ENCODE data around the gene ASF1B. TPM values are rescaled to one million over a fixed set of nuclear protein-coding genes. Genes with fewer than 3 reads are reported as not detected.
A peak's percentile ranks its signal among the peaks of the same experiment; 100 is the strongest.

Gene ASF1B
- total RNA-seq, 2 experiments from 2014 or later: 0.59 to 0.77 TPM

- intact Hi-C loops (cut with DNase I, micrococcal nuclease): no loop called here
- ATAC-seq (ENCODE audit: poor library complexity): no peak
- H3K27me3 ChIP-seq (ENCODE audit: control insufficient read depth in 1 of 2, insufficient read depth in 2 of 2, low read length in 2 of 2): no peaks in the 10 kb centered on the region
- H3K36me3 ChIP-seq (ENCODE audit: insufficient read depth, low read length): no peaks in the 10 kb centered on the region
- ChIA-PET CTCF (interaction anchor here (1.0 kb wide), 1 partner anchor 33 kb away, joined by 3 read pairs; the partner anchor contains the start of gene ASF1B), POLR2A (no interaction called here)
- DNase-seq: no peak
- Mint-ChIP-seq H3K27ac (peak overlapping the region; percentile 45), H3K9me3 (no peaks in the 10 kb centered on the region), H3K27me3 (no peaks in the 10 kb centered on the region), H3K36me3 (ENCODE audit: low read depth) (peaks cover 33% of the 10 kb centered on the region), H3K4me3 (no peak overlapping the region), H3K4me1 (ENCODE audit: low read depth) (peaks cover 27% of the 10 kb centered on the region)
- no peak overlapping the region for H3K4me3 ChIP-seq (ENCODE audit: low read length)
- TF ChIP-seq CTCF (IDR thresholded peaks at IDR 0.05): no peak
- no peak overlapping the region for H3K27ac ChIP-seq (ENCODE audit: low read depth in 1 of 2, low read length in 2 of 2)
- peaks cover 0 to 11% of the 10 kb centered on the region in 2 experiments for H3K9me3 ChIP-seq (ENCODE audit: control insufficient read depth in 1 of 2, insufficient read depth in 1 of 2, low read length in 2 of 2)
- peaks cover 37% of the 10 kb centered on the region for H3K4me1 ChIP-seq (ENCODE audit: insufficient read depth, low read length)
Observed at GRCh38 chr19:14168993-14169392, 32.6 kb upstream of the ASF1B start.

- peaks cover 37% of the 10 kb centered on the region for H3K4me1 ChIP-seq (ENCODE audit: insufficient read depth, low read length)
- H3K36me3 Mint-ChIP-seq (ENCODE audit: low read depth): peaks cover 31% of the 10 kb centered on the region
- H3K4me3 Mint-ChIP-seq: peak overlapping the region; percentile 46
- H3K27ac Mint-ChIP-seq: peak overlapping the region; percentile 45
- peaks cover 27% of the 10 kb centered on the region for H3K4me1 Mint-ChIP-seq (ENCODE audit: low read depth)
- H3K4me3 ChIP-seq (ENCODE audit: low read length): no peak overlapping the region
- ChIA-PET CTCF (interaction anchor here (1.0 kb wide), 2 partner anchors 32 to 180 kb away, joined by 3 read pairs; partner anchors contain the start of gene ASF1B), POLR2A (interaction anchor here (1.5 to 2.5 kb wide), 3 partner anchors 19 to 32 kb away, joined by 4 to 15 read pairs (median 5); partner anchors contain the start of gene ASF1B)
- peaks cover 0 to 11% of the 10 kb centered on the region in 2 experiments for H3K9me3 ChIP-seq (ENCODE audit: control insufficient read depth in 1 of 2, insufficient read depth in 1 of 2, low read length in 2 of 2)
- no peaks in the 10 kb centered on the region for H3K36me3 ChIP-seq (ENCODE audit: insufficient read depth, low read length)
- intact Hi-C loops (cut with DNase I, micrococcal nuclease): no loop called here
- H3K27me3 Mint-ChIP-seq: no peaks in the 10 kb centered on the region
- ATAC-seq (ENCODE audit: poor library complexity) (no peak), DNase-seq (no peak)
- no peaks in the 10 kb centered on the region for H3K27me3 ChIP-seq (ENCODE audit: control insufficient read depth in 1 of 2, insufficient read depth in 2 of 2, low read length in 2 of 2)
- TF ChIP-seq CTCF (IDR thresholded peaks at IDR 0.05): no peak
- no peaks in the 10 kb centered on the region for H3K9me3 Mint-ChIP-seq
- H3K27ac ChIP-seq (ENCODE audit: low read depth in 1 of 2, low read length in 2 of 2): peak overlapping the region in 1 of 2 donors; percentile 24
Observed at GRCh38 chr19:14168259-14168972, 32.0 kb upstream of the ASF1B start.

- Mint-ChIP-seq H3K9me3 (no peaks in the 10 kb centered on the region), H3K36me3 (ENCODE audit: low read depth) (peaks cover 31% of the 10 kb centered on the region), H3K4me1 (ENCODE audit: low read depth) (peaks cover 27% of the 10 kb centered on the region), H3K4me3 (peak overlapping the region; percentile 89), H3K27ac (peak overlapping the region; percentile 84), H3K27me3 (no peaks in the 10 kb centered on the region)
- no peak for TF ChIP-seq CTCF (IDR thresholded peaks at IDR 0.05)
- Histone ChIP-seq H3K4me1 (ENCODE audit: insufficient read depth, low read length) (peaks cover 37% of the 10 kb centered on the region), H3K27ac (ENCODE audit: low read depth in 1 of 2, low read length in 2 of 2) (peak overlapping the region; percentile 24 to 32), H3K4me3 (ENCODE audit: low read length) (peak overlapping the region; percentile 54), H3K27me3 (ENCODE audit: control insufficient read depth in 1 of 2, insufficient read depth in 2 of 2, low read length in 2 of 2) (no peaks in the 10 kb centered on the region), H3K9me3 (ENCODE audit: control insufficient read depth in 1 of 2, insufficient read depth in 1 of 2, low read length in 2 of 2) (peaks cover 0 to 14% of the 10 kb centered on the region in 2 experiments), H3K36me3 (ENCODE audit: insufficient read depth, low read length) (no peaks in the 10 kb centered on the region)
- CTCF ChIA-PET: interaction anchor here (0.6 to 1.4 kb wide), 4 partner anchors 31 to 181 kb away, joined by 3 read pairs; partner anchors contain the start of gene ASF1B
- peak; percentile 80 for ATAC-seq (ENCODE audit: poor library complexity)
- peak in 10 of 14 experiments; percentile 27 to 66 (median 44) for DNase-seq
- intact Hi-C loops (cut with DNase I, micrococcal nuclease): no loop called here
- POLR2A ChIA-PET: interaction anchor here (1.5 to 2.5 kb wide), 3 partner anchors 18 to 31 kb away, joined by 4 to 15 read pairs (median 5); partner anchors contain the start of gene ASF1B
Observed at GRCh38 chr19:14167576-14168138, 31.3 kb upstream of the ASF1B start.

All from CD4-positive, alpha-beta T cell (primary cell).